Smooth muscle cell of bladder (primary cell): ENCODE measurements around the gene DIRAS1. TPM values are rescaled to one million over a fixed set of nuclear protein-coding genes. Genes with fewer than 3 reads are reported as not detected.

Source experiments
- total RNA-seq: library from RNA; depleted of rRNA; stranded (reverse); fragments of >200 nt; gene quantifications from 2 replicates; pipeline ENCODE4 v1.2.3, GENCODE V29; 2014

DIRAS1 gene, protein sequence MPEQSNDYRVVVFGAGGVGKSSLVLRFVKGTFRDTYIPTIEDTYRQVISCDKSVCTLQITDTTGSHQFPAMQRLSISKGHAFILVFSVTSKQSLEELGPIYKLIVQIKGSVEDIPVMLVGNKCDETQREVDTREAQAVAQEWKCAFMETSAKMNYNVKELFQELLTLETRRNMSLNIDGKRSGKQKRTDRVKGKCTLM
- total RNA-seq: 1.3 and 2.7 TPM in 2 replicates

DNA sequence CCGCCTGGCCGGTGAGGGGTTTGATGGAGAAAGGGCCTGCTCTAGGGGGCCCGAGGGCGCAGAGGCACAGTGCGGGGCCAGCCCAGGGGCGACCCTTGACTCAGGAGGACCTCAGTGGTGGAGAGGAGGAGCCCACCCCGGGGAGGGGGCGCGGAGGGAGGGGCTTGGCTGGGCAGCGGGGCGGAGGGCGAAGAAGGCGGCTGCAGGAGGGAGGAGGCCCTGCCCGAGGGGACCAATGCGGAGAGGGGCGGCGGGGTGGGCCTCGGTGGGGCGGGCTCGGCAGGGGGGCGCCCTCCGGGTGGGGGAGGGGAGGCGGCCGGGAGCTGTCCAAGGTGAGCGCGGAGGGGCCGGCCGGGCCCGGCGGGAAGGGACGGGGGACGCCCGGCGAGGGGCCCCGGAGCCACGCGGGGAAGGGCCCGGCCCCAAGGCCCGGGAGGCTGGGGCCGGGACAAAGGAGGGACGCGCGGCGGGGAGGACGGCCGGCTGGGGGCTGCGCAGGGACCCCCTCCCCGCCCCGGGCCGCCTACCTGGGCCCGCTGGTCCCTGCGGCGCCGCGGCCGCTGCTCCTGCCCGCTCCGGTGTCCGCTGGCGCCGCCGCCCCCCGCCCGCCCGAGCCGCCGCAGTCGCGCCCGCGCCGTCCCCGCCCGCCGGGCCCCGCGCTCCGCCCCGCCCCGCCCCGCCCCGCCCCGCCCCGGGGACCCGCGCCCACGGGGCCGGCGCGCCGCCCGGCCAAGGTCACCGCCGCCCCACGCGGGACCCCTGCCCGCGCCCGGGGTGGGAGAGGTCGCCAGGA is at the start of gene DIRAS1:
DIRAS1 (minus strand) TSS at position 596 of the 793 bp plus-strand sequence. CDS start 3,566 bp downstream, outside the sequence.

DNA sequence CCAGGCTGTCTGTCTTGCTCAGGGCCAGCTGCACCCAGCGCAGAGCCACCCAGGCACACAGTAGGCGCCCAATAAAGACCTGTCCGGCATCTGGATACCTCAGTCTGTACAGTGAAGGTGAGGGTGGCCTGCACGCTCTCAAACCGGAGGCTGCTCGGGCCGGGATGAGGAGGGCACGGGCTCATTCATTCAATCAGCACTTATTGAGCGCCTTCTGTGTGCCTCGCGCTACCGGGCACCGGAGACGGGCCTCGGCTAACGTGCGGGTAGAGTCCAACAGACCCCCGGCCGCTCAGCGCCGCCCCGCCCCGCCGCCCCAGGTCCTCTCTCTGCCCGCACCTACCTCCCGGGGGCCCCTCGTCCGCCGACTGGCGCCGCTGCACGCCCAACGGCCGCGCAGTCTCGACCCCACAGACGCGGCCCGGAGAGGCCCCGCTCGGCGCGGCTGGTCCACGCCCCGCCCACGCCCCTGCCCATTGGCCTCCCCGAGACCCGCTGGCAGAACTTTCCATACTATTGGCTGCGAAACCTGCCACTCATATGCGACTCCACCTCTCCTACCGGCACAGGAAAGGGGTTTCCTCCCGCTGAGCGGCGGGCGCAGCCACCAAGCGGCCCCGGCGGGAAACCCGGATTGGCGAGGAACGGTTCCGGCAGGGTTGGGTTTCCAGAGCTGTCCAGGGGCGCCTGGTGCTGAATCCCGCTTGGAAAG is 18.6 kb upstream of the DIRAS1 start, which contains the start of gene SLC39A3:
SLC39A3 (minus strand) TSS at position 416 of the 712 bp plus-strand sequence. CDS start 2,760 bp downstream, outside the sequence.

DNA sequence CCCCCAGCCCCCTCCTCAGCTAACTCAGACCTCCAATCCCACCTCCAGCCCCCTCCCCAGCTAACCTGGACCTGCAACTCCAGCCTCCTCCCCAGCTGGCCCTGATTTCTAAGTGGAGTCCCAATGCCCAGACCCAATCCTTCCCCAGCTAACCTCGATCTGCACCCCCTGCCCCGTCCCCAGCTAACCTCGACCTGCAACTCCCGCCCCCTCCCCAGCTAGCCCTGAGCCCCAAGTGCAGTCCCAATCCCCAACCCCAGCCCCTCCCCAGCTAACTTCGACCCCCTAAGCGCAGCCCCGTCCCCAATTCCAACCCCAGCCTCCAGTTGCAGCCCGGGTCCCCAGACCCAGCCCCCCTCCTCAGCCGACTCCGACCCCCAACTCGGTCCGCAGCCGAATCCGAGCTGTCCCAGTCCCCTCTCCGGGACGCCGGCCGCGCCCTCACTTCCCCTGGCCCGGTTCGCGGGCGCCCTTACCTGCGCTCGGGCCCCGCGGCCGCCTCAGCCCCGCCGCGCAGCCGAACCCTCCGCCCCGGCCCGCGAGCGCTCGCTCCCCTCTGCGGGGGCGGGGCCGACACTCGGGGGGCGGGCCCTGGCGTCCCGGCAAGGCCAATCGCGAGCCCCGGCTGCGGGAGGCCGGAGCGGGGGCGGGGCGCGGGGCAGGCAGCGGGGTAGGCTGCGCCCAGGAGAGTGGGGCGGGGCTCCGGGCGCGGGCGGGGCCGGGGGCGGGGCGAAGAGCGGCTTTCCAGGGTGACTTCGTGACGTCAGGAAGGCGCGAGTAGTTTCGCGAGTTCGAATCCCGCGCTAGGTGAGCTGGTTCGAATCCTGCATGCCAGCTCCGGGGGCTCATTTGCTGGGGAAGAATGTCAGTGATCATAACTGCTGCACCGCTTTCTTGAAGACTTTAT is 18.7 kb downstream of the DIRAS1 start, which contains the start of gene GNG7:
GNG7 (minus strand) TSS at position 525 of the 907 bp plus-strand sequence. CDS start 182,006 bp downstream, outside the sequence.

Other genes starting within 250 kb of the DIRAS1 start
- 20.1 and 24.9 TPM in 2 replicates for gene GADD45B, start 245.2 kb downstream of the DIRAS1 start, total RNA-seq
- gene GNG7, start 18.7 kb downstream of the DIRAS1 start, total RNA-seq: 0.14 and 0.37 TPM in 2 replicates
- 23.3 and 32.4 TPM in 2 replicates for gene SLC39A3, start 18.6 kb upstream of the DIRAS1 start, total RNA-seq
- 23.6 and 27.5 TPM in 2 replicates for gene SGTA, start 61.9 kb upstream of the DIRAS1 start, total RNA-seq
- 41.4 and 61.7 TPM in 2 replicates for gene THOP1, start 64.1 kb upstream of the DIRAS1 start, total RNA-seq
- gene ZNF554, start 98.5 kb upstream of the DIRAS1 start, total RNA-seq: 3.7 and 4.1 TPM in 2 replicates
- 4.3 and 5.0 TPM in 2 replicates for gene ZNF555, start 120.1 kb upstream of the DIRAS1 start, total RNA-seq
- under 0.01 and 0.09 TPM in 2 replicates for gene ZNF556, start 146.0 kb upstream of the DIRAS1 start, total RNA-seq
- gene ZNF57, start 179.6 kb upstream of the DIRAS1 start, total RNA-seq: 3.5 and 3.6 TPM in 2 replicates
- gene ZNF77, start 223.6 kb upstream of the DIRAS1 start, total RNA-seq: 3.5 and 5.5 TPM in 2 replicates